GM18861 (cell line): ENCODE measurements around the gene TRIP13.
"Not testable (repeated sequence)": the region's sequence is repeated elsewhere in the genome, so short reads cannot be mapped to it uniquely, and the experiment has no call there.

Experiments
- ATAC-seq: cut with Tn5 transposase; IDR thresholded peaks from one replicate; pipeline ENCODE4 v1.9.1; 2021; ENCODE audit not compliant: unreplicated experiment

TRIP13 gene

GRCh38 chr5:934381-934967 is 41.8 kb downstream of the TRIP13 start:
- ATAC-seq = not testable (repeated sequence)

- ATAC-seq = no peak
Measured at GRCh38 chr5:935510-936084, 42.9 kb downstream of the TRIP13 start.

DNA sequence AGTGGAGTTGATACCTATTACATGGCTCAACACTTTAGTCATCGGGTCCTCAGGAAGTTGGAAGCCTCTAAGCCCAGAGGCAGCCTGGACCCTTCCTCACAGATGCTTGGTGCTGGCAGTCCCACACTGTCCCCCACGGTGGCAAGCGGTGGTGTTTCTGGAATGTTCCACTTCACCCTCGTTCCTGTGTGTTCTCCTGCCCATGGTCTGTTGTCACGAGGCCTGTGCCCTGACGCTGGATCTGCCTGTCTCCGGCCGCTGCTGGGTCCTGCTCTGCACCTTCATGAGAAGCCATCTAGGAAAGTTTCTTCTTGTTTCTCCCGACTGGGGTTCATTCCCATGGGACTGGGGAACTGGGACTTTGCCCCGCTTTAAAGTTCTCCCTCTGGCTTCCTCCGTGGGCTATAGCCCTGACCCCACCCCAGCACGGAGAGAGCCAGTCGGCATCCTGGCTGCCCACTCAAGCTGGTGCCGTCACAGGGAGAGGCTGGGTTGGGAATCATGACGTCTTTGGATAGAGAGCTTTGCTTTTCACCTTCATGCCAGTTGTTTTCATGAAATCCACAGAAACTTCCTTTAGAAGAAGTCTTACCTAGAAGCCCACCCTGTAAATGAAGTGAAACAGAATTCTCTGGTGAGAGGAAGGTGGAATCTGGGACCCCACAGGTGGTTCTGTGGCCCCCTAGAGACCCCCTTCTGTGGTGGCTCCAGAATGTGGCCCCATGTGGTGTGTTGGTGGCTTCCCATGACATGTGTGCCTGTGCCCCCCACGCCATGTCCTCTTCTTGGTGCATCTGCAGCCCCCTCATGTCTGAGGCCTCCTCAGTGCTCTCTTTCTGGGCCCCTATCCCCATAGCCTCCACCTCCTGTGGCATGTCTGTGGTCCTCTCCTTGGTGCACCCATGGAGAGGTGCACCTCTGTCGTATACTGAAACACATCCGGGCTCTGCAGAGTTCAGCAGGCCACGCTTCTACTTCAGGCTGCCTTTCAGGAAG is 43.8 kb downstream of the TRIP13 start:
- no peak for ATAC-seq

DNA sequence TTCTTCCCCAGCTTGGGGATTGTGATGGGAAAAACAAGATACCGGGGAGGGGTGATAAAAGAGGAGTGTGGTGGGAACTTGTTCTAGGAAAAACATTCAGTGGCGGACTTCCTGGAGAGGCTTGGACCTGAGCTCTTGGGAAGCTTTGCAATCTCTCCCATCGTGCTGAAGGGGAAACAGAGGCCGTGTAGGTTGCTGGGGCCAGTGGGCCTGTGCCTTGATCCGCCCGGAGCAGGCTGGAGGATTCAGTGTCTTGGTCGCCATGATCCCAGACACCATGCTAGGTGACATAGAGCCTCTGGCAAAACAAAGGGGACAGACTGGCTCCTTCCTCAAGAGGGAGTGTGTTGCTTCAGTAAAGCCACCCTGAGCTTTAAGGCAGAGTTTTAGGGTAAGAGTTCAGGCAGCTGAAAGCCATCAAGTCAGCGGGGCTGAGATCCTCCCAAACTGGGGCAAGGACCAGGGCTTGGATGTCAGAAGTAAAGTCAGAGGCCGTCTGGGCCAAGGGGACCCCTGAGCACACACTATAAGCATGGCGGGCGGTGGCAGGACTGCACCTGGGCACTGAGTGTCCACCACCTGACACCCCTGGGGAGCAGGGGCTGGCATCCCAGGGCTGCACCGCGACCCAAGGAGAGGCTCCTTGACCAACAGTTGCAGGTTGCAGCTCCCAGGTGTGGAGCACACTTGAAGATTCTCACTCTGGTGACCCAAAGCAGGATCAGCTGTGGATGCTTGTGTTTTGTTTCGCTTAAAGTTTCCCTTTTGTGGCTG is 44.7 kb downstream of the TRIP13 start:
- no peak for ATAC-seq

GRCh38 chr5:939368-939767 is 46.7 kb downstream of the TRIP13 start:
- ATAC-seq = no peak

DNA sequence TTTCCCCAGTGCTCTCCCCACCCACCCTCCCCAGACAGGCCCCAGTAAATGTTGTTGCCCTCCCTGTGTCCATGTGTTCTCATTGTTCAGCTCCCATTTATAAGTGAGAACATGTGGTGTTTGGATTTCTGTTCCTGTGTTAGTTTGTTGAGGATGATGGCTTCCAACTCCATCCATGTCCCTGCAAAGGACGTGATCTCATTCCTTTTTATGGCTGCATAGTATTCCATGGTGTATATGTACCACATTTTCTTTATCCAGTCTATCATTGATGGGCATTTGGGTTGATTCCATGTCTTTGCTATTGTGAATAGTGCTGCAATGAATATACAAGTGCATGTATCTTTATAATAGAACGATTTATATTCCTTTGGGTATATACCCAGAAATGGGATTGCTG is 48.1 kb downstream of the TRIP13 start:
- ATAC-seq = not testable (repeated sequence)

DNA sequence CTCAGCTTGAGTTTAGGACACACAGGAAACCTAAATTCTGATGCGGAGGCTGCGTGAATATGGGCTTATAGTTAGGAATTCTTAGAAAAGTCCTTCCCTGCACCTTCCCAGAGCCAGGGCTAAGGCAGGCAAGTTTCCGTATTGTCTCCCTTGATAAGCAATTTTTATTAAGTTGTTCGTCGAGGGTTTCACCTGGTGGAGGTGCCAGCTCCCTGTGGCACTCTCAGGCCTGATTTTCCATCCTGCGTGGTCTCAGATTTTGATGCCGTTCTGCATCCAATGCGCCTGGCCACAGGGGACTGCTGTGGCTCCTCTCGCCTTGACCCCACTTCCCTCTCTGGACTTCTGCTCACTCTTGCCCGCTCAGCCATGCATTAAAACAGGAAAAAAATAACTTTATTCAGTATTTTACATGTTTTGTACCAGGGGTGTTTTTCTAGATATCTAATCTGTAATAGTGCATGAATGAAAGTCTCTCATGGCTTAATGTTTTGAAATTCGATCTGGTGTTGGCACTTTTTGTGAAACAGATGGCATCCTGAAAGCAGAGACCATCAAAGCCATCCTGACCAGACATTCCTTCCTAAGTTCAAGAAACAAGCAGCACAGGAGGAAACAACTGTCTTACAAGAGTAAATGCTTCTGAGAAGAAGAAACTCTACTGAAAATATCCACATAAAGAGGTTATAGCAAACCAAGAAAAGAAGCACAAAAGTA is 50.7 kb downstream of the TRIP13 start:
- no peak for ATAC-seq

DNA sequence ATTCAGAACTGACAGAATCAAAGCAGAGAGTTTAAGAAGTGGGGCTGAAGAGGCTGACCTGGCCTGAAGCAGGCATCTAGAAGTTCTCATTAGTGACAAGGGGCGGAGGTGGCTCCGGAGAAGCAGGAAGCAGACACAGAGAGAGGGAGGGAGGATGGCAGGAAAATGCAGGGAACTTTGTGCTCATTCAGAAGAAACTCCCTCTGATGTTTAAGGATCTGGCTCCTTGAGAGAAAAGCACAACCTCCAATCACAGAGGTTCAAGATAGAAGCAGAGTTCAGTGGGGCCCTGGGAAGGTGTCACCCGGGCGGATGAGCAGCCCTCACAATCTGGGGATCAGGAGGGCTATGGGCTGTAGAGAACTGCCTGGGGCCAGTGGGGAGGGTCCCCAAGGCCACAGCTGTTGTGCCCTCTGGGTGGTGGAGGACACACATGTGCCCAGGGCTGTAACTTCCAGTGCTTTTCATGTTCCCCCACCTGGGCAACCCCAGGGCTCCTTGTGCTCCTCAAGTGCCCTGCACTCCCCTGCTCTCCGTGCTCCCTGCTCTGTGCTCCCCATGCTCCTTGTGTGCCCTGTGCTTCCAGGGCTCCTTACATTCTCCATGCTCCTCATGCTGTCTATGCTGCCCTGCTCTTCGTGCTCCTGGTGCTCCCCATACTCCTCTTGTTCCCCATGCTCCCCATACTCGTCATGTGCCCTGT is 51.4 kb downstream of the TRIP13 start:
- ATAC-seq = no peak

DNA sequence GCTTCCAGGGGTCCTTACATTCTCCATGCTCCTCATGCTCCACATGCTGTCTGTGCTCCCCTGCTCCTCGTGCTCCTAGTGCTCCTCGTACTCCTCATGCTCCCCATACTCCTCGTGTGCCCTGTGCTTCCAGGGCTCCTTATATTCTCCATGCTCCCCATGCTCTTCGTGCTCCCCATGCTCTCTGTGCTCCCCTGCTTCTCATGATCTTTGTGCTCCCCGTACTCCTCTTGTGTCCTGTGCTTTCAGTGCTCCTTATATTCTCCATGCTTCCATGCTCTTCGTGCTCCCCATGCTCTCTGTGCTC is 51.9 kb downstream of the TRIP13 start:
- no peak for ATAC-seq

GRCh38 chr5:944992-945685 is 52.5 kb downstream of the TRIP13 start:
- no peak for ATAC-seq

DNA sequence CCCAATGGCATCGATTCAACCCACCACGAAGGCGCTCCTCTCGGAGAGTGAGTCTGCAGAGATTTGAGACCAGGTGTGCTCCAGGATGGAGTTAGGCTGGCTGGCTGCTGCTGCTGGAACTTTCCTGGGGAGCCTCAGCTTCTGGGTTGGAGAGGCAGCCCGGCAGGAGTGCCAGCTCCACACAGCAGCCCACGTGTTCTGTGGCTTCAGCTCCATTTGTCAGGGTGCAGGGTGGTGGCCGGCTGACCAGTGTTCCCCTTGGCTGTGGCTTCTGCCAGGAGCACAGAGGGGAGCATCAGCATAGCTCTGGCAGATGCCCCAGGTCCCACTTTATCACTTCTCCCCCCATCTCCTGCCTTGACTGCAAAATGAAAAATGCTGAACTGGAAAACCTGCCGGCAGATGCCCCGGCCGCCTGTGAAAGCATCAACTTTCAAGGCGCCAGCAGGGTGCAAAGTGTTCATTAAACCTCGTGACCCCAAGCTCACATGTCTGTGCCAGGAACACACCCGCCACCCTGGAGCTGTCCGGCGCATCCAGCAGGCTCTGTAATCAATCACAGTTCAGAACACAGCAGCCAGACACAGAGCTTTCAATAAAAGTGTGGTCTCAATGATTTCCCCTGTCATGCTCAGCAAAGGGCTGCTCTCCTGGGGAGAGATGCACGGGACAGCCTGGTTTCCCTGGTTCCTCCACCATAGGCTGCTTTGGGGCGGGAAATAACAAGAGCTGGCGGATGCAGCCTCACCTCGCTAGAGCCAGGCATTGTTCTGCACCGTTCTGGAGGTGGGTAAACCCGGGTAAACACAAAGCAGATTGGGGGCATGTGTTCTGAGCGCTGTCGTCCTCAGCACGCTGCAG is 53.2 kb downstream of the TRIP13 start:
- ATAC-seq = no peak

DNA sequence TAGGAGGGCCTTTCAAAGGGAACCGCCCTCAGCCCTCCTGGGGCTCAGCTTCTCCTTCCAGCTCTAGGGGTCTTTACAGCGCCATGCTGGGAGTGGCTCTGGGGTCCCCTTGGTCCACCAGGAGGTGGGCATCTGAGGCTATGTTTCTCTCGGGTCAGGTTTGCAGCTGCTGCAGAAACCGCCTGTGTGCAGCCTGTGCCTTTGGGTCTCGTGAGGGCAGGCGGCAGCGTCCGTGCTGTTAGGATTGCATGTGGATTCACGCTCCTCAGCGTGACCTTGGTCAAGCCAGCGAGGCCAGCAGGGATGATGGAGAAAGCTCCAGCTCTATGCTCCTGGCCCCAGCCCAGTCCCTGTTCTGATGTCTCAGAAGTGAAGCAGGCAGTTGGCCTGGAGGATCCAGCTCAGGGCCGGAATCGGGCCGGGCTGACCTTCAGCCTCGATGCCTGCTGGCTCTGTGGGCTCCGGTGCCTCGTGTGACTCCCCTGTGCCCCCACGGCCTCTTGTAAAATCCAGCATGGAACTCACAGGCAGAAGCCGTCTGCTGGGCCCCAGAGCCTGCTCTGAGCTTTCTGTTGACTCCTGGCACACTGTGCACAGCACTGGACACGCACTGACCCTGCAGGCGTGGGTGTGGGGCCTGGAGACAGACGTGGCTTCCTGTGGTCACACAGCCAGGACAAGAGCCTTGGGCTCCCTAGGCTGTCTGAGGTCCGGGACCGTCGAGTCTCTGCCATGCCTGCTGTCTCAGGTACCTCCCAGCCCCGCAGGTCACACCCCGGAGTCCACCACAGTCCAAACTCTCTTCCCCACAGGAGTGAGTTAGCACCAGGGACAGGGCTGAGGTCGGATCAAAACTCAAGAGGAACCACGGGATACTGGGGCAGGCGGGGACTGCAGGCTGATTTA is 54.3 kb downstream of the TRIP13 start:
- no peak for ATAC-seq

DNA sequence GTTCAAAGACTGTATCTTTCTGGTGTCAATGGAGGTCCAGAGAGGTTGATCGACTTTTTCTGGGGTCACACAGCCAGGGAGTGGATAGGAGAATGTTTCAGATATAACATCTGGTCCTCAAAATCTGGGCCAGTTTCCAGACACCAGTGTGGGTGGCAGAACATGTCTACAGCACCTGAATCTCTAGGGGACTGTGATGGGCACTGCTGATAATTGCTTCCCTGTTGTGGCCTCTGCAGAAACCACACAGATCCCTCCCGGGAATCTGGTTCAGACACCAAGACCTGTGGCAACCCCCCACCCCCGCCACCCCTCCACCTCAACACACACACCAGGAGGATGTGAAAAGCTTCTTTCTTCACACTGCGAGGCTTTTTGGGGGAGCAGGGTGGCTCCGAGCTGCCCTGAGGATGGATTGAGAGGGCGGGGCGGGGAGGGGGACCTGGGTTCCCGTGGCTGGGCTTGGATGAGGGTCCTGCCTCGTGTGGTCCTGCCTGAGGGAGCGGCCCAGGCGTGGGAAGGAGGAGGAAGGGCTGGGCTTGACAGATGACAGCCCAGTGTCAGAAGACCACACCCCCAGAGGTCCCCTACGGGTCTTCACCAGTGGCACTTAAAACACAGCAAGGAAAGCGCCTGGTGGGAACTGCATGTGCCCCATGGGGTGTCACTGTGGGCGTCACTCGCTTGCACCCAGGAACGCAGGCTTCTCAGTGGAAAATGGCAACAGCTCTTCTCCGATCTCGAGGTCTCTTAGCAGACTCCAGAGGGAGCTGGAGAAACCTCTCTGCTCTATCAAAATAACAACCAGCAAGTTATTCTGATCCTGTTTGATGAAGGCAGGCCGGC is 55.2 kb downstream of the TRIP13 start:
- ATAC-seq = no peak

GRCh38 chr5:948472-949274 is 56.0 kb downstream of the TRIP13 start:
- no peak for ATAC-seq

GRCh38 chr5:949275-949543 is 56.5 kb downstream of the TRIP13 start:
- no peak for ATAC-seq
